WERI-Rb-1 (cell line): ENCODE data around the gene NME3.

Source experiments
- DNase-seq: peaks from one replicate; pipeline ENCODE4 v3.0.0-alpha.2; 2020
- H3K27ac ChIP-seq: fragments of 250-450 bp; sonication (Bioruptor Pico); 2 replicates; pipeline ENCODE4 v1.5.1; 2020; ENCODE audit warnings: mild to moderate bottlenecking, moderate library complexity
- H3K27me3 ChIP-seq: fragments of 250-450 bp; sonication (Bioruptor Pico); 2 replicates; pipeline ENCODE4 v1.5.1; 2021; ENCODE audit warnings: mild to moderate bottlenecking, low read depth, moderate library complexity; ENCODE audit not compliant: insufficient read depth, severe bottlenecking
- H3K36me3 ChIP-seq: fragments of 250-450 bp; sonication (Bioruptor Pico); 2 replicates; pipeline ENCODE4 v1.5.1; 2020; ENCODE audit warnings: mild to moderate bottlenecking, moderate library complexity
- H3K4me3 ChIP-seq: 2 replicates; pipeline ENCODE4 v1.5.1; 2011; ENCODE audit warnings: low read depth, mild to moderate bottlenecking, control low read depth, low read length
- H3K9me3 ChIP-seq: fragments of 250-450 bp; sonication (Bioruptor Pico); 2 replicates; pipeline ENCODE4 v1.5.1; 2021; ENCODE audit warnings: mild to moderate bottlenecking, moderate library complexity; ENCODE audit not compliant: severe bottlenecking
- TF ChIP-seq, protein P1 (sequence below): IDR thresholded peaks from 2 replicates; pipeline ENCODE4 v1.5.1; 2011; ENCODE audit warnings: low read depth, mild to moderate bottlenecking, control low read depth, inconsistent platforms, low read length

Gene NME3

DNA sequence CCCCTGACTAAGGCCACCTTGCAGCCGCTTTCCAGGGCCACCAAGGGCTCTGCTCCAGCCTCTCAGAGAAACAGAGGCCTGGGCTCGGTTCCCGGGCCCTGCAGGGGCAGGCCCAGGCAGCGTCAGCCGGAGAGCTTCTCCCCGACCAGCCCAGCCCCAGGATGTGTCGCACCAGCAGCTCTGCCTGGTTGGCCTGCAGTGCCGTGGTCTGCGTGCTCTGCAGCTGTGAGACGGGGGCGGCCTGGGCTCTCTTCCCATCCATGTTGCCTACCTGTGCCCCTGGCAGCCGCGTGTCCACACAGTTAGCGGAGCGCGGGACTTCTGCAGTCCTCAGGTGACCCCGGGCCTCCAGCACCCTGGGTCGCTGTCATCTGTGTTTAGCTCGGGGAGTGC lies 17.4 kb upstream of the NME3 start:
- DNase-seq: no peak
- Histone ChIP-seq H3K36me3 (peaks cover 63% of the 10 kb centered on the region), H3K27ac (no peak overlapping the region), H3K9me3 (no peaks in the 10 kb centered on the region), H3K27me3 (no peaks in the 10 kb centered on the region), H3K4me3 (no peak overlapping the region)
- TF ChIP-seq, protein P1, sequence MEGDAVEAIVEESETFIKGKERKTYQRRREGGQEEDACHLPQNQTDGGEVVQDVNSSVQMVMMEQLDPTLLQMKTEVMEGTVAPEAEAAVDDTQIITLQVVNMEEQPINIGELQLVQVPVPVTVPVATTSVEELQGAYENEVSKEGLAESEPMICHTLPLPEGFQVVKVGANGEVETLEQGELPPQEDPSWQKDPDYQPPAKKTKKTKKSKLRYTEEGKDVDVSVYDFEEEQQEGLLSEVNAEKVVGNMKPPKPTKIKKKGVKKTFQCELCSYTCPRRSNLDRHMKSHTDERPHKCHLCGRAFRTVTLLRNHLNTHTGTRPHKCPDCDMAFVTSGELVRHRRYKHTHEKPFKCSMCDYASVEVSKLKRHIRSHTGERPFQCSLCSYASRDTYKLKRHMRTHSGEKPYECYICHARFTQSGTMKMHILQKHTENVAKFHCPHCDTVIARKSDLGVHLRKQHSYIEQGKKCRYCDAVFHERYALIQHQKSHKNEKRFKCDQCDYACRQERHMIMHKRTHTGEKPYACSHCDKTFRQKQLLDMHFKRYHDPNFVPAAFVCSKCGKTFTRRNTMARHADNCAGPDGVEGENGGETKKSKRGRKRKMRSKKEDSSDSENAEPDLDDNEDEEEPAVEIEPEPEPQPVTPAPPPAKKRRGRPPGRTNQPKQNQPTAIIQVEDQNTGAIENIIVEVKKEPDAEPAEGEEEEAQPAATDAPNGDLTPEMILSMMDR: no peak

GRCh38 chr16:1788095-1788707 lies 16.9 kb upstream of the NME3 start:
- H3K9me3 ChIP-seq: no peaks in the 10 kb centered on the region
- TF ChIP-seq, protein P1: no peak
- DNase-seq: no peak
- peaks cover 63% of the 10 kb centered on the region for H3K36me3 ChIP-seq
- no peaks in the 10 kb centered on the region for H3K27me3 ChIP-seq
- H3K27ac ChIP-seq: no peak overlapping the region
- H3K4me3 ChIP-seq: no peak overlapping the region

DNA sequence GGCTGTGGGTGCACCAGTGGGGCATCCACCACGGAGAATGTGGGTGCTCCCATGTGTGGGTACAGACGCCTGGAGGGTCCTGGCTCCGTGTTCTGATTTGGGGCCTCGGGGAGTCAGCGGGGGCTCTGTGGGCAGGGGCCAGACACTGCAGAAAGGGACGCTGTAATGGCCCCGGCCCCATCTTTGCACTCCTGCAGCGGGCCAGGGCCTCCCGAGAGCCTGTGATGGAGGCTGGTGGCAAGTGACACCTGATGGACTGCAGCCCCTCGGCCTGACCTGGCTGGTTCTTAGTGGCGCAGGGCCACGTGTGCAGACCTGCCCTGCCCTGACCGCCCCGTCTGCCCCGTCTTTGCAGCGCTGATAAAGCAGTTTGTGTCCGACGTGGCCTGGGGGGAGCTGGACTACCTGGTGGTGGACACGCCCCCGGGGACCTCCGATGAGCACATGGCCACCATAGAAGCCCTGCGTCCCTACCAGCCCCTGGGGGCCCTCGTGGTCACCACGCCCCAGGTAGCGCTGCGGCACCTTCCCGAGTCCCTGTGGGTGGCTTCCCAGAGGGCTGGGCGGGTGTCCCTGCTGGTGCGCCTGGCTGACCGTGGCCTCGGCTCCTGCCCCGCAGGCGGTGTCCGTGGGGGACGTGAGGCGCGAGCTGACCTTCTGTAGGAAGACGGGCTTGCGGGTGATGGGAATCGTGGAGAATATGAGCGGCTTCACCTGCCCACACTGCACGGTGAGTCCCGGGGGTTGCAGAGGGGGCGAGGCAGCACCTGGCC lies 16.2 kb upstream of the NME3 start:
- DNase-seq: no peak
- Histone ChIP-seq H3K4me3 (no peak overlapping the region), H3K36me3 (peaks cover 63% of the 10 kb centered on the region), H3K27me3 (no peaks in the 10 kb centered on the region), H3K9me3 (no peaks in the 10 kb centered on the region), H3K27ac (no peak overlapping the region)
- TF ChIP-seq, protein P1: no peak

- DNase-seq: no peak
- no peak overlapping the region for H3K4me3 ChIP-seq
- TF ChIP-seq, protein P1: no peak
- H3K36me3 ChIP-seq: peaks cover 63% of the 10 kb centered on the region
- no peaks in the 10 kb centered on the region for H3K27me3 ChIP-seq
- H3K9me3 ChIP-seq: no peaks in the 10 kb centered on the region
- H3K27ac ChIP-seq: no peak overlapping the region
Measured at GRCh38 chr16:1787056-1787321, 15.6 kb upstream of the NME3 start.

- H3K9me3 ChIP-seq: no peaks in the 10 kb centered on the region
- no peak overlapping the region for H3K4me3 ChIP-seq
- peaks cover 61% of the 10 kb centered on the region for H3K36me3 ChIP-seq
- no peak overlapping the region for H3K27ac ChIP-seq
- no peak for DNase-seq
- no peaks in the 10 kb centered on the region for H3K27me3 ChIP-seq
- TF ChIP-seq, protein P1: no peak
Measured at GRCh38 chr16:1786242-1787055, 15.1 kb upstream of the NME3 start.
